Cardiac septum (tissue), 1 donor: ENCODE data around the gene MYBBP1A. TPM values are rescaled to one million over a fixed set of nuclear protein-coding genes. Genes with fewer than 3 reads are reported as not detected.

Experiments used
- DNase-seq: peaks from one replicate; pipeline ENCODE4 v3.0.0-alpha.2; 2020; ENCODE audit warnings: low spot score
- intact Hi-C: fragments of 100-400 bp; cut with DNase I; formaldehyde crosslinking; loops from one replicate; pipeline ENCODE4 v1.14.0; 2022
- total RNA-seq: library from RNA; stranded (reverse); fragmentation: NEBNext Ultra II Directional; extraction: Animal tissue kit (Norgen Biotek cat#: 25700); gene quantifications from one replicate; pipeline ENCODE4 v1.2.1, GENCODE V29; 2021
- donor health status: DM: no; HTN: no; CAD: no.

MYBBP1A gene
- total RNA-seq, 1 donor from 2014 or later, result 26.1 TPM

- intact Hi-C loops, result loop anchor here (5.0 kb wide), 1 partner anchor 120 kb away; no protein-coding TSS in a partner anchor
- DNase-seq, result no peak
These were observed 13.0 kb downstream of the MYBBP1A start for GRCh38 chr17:4542003-4542725.

GRCh38 chr17:4541328-4542002 is 13.7 kb downstream of the MYBBP1A start:
- intact Hi-C loops, result loop anchor here (5.0 kb wide), 1 partner anchor 119 kb away; no protein-coding TSS in a partner anchor
- DNase-seq, result no peak

GRCh38 chr17:4540687-4541327 is 14.4 kb downstream of the MYBBP1A start:
- no peak for DNase-seq
- intact Hi-C loops, result loop anchor here (5.0 kb wide), 1 partner anchor 119 kb away; no protein-coding TSS in a partner anchor

GRCh38 chr17:4540224-4540651 is 14.9 kb downstream of the MYBBP1A start:
- no peak for DNase-seq
- intact Hi-C loops, result loop anchor here (5.0 kb wide), 1 partner anchor 118 kb away; no protein-coding TSS in a partner anchor

DNA sequence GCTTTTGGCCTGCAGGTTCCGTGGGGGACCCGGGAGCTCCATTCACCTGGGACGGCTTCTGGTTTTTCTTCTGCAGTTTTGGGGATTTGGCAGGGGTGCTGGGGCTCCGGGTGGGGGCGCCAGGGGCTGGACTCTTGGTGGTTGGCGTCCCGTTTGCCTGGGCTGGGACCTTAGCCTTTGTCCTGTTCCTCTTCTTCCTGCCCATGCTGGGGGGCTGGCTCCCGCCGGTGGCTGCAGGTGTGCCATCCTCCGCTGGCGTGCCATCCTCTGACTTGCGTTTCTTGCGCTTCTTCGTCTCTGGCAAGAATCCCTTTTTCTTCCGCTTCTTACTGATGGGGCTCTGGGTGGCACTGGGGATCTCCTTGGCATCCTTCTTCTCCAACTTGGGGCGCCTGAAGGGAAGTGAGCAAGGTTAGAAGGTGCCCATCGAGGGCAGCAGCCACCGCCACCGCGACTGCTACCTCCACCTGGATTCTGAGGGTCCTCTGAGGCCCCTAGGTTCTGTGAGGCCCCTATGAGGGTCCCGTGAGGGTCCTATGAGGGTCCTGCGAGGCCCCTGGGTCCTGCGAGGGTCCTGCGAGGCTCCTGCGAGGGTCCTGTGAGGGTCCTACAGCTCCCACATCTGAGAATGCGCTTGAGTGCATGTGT is 15.5 kb downstream of the MYBBP1A start:
- intact Hi-C loops, result loop anchor here (5.0 kb wide), 2 partner anchors 37 to 117 kb away; no protein-coding TSS in a partner anchor
- no peak for DNase-seq

GRCh38 chr17:4539025-4539424 is 16.2 kb downstream of the MYBBP1A start:
- no peak for DNase-seq
- intact Hi-C loops, result loop anchor here (5.0 kb wide), 1 partner anchor 37 kb away; no protein-coding TSS in a partner anchor

- intact Hi-C loops, result loop anchor here (5.0 kb wide), 1 partner anchor 36 kb away; no protein-coding TSS in a partner anchor
- no peak for DNase-seq
These were observed 16.8 kb downstream of the MYBBP1A start for GRCh38 chr17:4538236-4539002.

GRCh38 chr17:4537451-4538235 is 17.5 kb downstream of the MYBBP1A start:
- intact Hi-C loops, result loop anchor here (5.0 kb wide), 1 partner anchor 35 kb away; no protein-coding TSS in a partner anchor
- no peak for DNase-seq

DNA sequence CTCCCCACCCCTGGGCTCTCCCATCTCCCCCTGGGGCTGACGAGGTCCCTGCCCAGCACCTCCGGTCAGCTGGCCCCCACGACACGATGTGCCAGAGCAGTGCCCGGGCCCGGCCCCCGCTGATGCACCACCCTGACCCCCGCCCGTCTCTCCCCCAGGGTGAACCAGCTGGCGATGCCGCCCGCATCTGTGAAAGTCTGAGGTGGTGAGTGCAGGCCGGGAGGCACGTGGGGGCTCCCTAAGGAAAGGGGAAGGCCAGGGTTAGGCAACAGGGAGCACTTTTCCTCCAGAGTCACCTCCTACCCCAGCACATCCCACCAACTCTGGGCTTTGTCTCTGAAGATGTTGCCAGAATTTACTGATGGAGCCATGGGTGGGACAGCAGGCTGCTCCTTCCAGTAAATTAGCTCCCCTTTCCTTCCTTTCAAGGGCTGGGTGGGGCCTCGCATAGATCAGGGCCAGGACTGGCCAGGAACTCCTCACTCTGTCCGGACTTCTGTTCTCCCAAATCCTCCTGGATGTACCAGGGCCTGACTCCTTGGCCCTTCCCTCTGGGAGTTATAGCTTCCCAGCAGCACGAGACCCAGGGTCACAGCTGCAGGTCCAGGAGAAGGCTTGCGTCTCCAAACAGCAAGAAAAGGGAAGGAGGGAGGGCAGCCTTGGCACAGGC is 18.3 kb downstream of the MYBBP1A start:
- intact Hi-C loops, result loop anchor here (5.0 kb wide), 1 partner anchor 35 kb away; no protein-coding TSS in a partner anchor
- DNase-seq, result no peak

DNA sequence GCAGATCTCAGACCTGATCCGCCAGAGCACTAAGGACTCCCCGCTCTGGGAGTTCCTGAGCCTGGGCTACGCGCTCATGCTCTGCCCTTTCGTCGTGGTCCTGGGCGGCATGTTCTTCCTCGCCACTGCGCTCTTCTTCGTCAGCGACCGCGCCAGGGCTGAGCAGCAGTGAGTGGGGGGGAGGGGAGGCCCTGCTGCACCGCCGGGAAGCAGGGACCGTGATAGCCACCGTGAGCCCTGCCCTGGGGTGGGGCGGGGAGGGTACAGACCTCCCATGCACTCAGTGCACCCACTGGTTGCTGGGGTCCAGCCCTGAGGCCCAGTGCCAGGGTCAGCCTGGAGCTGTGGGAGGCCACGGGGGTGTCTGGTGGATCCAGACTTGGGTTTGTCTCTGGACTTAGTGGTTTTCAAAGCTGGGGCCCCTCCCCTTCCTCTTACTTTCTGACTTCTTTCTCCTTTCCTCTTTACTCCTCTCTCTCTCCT is 18.9 kb downstream of the MYBBP1A start:
- intact Hi-C loops, result loop anchor here (5.0 kb wide), 1 partner anchor 34 kb away; no protein-coding TSS in a partner anchor
- no peak for DNase-seq

GRCh38 chr17:4535667-4536258 is 19.4 kb downstream of the MYBBP1A start:
- no peak for DNase-seq
- intact Hi-C loops, result loop anchor here (5.0 kb wide), 1 partner anchor 33 kb away; no protein-coding TSS in a partner anchor

DNA sequence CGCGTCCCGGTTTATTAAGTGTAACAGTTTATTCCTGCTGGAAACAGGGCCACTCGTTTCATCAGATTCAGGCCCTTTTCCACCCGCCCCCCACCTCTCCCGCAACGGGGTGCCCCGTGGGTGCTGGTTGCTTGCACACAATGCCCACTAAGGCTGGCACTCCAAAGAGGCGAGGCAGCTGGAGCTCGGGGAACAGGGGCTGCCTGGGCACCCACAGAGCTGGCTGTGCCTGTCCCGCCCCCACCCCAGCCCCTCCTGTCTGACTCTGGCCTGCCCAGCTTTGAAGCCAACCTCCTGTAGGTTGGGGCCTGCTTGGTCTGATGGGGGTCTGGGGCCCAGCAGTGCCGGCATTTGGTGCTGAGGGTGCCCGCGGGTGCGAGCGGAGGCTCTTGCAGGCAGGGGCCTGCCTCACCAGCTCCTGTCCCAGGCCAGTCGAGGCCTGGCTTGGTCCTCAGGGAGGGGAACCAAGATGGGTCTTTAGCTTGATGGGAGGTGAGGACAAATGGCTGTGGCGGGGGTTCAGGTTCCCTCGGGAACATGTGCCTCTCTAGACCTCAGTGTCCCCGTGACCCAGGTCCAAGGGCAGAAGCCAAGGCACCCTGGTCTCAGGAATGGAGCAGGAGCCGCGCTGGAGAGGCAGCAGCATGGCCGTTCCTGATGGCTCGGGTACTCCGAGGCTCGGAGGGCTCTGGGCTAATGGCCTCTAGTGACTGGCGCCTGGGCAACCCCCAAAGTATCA is 20.1 kb downstream of the MYBBP1A start:
- intact Hi-C loops, result loop anchor here (5.0 kb wide), 1 partner anchor 33 kb away; no protein-coding TSS in a partner anchor
- DNase-seq, result no peak

DNA sequence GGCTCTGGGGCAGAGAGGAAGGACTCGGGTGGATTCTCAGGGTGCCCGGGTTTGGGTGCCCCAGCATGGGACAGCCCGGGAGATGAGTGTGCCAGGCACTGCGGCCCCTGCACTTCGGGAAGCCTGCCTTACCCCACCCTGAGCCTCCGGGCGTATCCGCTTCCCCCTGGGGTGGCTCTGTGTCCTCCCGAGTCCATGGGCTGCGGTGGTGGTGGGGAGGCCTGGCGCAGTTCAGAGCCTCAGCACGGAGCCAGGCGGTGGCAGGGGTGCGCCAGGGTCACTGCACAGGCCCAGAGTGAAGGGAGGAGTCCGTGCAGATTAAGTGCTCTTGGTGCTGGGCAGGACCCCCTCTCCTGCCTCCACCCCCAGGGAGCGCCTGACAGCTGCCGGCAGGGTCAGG is 20.7 kb downstream of the MYBBP1A start:
- intact Hi-C loops, result no loop called here
- DNase-seq, result no peak

DNA sequence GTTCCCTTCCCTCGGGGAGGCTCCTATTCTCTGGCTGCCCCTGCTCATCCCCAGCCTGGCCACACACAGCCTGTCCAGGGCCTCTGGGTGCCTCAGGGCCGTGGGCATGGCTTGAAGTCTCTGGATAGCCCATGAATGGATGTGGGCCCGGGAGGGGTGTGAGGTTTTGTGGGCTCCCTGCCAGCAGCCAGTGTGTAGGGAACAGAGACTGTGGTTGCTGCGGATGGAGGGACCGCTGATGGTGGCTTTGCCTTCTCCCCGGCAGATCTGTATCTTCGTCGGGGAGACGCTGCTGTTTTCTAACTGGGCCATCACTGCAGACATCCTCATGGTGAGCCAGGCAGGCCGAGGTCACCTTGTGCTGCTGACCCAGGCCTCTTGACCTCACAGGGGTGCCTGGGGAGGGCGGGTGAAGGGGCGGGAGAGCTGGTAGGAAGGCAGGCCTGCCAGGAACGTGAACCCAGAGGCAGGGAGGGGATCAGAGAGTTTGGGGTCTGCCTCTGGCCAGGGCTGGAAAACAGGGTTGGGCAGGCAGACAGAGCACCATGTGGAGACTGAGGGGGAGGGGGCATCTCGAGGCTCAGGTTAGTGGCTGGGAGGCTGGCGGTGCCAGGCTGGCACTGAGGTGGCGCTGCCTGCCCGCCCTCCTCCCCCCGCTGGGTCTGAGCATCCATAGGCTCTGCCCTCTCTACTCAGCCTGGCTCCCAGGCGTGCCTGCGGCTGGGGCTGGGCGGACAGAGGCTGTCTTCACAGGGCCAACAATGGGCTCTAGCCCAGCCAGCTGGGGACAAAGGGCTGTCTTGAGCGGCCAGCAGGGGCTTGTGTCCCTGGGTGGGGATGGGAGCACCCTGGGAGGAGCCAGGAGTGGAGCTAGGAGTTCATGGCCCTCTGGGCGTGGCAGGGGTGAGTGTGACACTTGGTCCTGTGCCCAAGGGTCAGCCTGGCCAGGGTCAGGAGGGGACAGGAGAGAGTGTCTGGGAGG is 21.4 kb downstream of the MYBBP1A start:
- DNase-seq, result no peak
- intact Hi-C loops, result no loop called here
